Stimulated activated CD8-positive, alpha-beta memory T cell treated with anti-CD3 and anti-CD28 coated beads, Interleukin-4, amount 100 ng/mL, for 4 hours (primary cell): ENCODE measurements around the gene TSPO.
"Not testable (repeated sequence)": the region's sequence is repeated elsewhere in the genome, so short reads cannot be mapped to it uniquely, and the experiment has no call there.

Experiments
- DNase-seq, 2 donors: peaks; one replicate each; pipeline ENCODE4 v3.0.0-alpha.2; 2020; ENCODE audit warnings: low read depth in 2 of 2, low spot score in 1 of 2

TSPO gene

DNA sequence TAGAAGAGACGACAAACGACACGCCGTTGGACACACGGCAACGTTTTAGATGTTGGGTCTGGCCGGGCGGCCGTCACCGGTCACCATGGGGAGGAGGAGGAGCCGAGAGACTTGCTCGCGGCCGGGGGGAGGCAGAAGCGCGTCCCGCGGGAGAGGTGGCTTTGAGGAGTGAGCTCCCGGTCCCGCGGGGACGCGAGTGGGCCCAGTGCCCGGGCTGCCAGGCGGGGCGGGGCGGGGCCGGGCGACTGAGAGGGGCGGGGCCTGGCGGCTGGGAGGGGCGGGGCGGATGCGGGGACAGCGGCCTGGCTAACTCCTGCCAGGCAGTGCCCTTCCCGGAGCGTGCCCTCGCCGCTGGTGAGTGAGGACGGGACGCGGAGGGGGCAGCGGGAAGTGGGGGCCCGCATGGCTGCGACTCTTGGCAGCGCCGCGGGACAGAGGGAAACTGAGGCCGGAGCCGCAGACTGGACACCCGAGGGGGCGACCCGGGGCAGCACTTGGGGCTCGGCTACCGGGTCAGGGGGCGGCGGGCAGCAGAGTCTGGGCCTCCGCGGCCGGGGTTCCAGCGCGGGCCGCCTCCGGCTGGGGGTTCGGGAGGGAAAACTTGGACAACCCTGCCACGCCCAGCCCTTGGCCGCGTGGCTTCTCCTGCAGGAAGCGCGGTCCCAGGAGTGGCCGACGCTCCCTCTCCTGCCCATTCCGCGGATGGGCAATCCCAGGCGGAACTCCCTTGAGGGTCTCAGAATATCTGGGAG, at the start of gene TSPO:
Gene TSPO, plus strand, starts transcription at position 309 of the 752 bp plus-strand sequence. CDS start 7,680 bp downstream, outside the sequence.
- DNase-seq = peak; percentile 22 to 28

DNA sequence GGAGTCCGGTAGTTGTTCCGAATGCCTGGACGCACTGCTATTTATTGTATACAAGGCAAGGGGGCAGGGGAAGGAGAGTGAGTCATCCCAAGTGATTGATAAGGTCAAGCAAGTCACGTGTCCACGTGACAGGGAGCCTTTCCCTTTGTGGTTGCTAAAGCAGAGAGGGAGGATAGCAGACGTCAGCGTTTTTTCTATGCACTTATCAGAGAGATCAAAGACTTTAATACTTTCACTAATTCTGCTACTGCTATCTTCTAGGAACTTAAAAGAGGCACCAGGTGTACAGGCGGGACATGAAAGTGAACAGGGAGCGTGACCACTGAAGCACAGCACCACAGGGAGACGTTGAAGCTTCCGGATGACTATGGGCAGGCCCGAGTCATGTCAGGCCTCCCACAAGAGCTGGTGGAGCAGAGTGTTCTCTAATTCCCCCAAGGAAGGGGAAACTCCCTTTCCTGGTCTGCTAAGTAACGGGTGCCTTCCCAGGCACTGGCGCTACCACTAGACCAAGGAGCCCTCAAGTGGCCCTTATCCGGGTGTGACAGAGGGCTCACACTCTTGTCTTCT, 47.2 kb upstream of the TSPO start:
- DNase-seq = not testable (repeated sequence)

DNA sequence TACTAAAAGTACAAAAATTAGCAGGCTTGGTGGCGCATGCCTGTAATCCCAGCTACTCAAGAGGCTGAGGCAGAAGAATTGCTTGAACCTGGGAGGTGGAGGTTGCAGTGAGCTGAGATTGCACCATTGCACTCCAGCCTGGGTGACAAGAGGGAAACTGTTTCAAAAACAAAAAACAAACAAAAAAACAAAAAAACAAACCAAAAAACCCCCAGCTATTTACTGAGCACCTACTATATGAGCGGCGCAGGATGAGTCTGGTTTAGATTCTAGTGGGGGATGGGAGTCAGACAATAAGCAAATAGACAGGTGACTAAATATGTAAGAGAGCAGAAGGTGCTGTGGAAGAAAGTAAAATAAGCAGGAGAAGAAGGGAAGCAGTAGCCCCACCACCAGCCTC, 46.4 kb upstream of the TSPO start:
- not testable (repeated sequence) for DNase-seq

GRCh38 chr22:43106302-43106701, 45.1 kb upstream of the TSPO start:
- DNase-seq = no peak

- no peak for DNase-seq
Observed at GRCh38 chr22:43109511-43109910, 41.8 kb upstream of the TSPO start.

GRCh38 chr22:43109921-43110443, 41.4 kb upstream of the TSPO start:
- DNase-seq = no peak

DNA sequence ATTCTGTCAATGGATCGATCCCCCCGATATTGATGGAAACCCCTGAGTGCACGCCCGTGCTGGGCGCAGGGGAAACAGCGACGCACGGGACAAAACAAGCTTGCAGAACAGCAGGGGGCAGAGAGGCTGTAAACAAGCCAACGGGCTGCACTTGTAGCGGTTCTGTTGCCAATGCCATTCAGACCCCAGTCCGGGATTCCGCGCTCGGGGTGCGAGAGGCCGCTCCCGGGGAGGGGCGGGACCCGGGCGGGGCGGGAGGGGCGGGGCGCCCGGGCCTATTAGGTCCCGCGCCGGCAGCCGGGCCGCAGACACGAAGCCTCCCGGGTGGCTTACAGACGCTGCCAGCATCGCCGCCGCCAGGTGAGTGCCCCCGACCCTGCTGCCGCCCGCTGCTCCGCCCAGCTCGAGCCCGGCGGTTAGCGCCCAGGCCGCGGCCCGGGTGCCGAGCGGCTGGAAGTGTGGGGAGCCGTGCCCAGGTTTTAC, 40.9 kb upstream of the TSPO start, which contains the start of gene BIK:
Gene BIK, plus strand, starts transcription at position 307 of the 483 bp plus-strand sequence. CDS start 13,273 bp downstream, outside the sequence.
- no peak for DNase-seq

DNA sequence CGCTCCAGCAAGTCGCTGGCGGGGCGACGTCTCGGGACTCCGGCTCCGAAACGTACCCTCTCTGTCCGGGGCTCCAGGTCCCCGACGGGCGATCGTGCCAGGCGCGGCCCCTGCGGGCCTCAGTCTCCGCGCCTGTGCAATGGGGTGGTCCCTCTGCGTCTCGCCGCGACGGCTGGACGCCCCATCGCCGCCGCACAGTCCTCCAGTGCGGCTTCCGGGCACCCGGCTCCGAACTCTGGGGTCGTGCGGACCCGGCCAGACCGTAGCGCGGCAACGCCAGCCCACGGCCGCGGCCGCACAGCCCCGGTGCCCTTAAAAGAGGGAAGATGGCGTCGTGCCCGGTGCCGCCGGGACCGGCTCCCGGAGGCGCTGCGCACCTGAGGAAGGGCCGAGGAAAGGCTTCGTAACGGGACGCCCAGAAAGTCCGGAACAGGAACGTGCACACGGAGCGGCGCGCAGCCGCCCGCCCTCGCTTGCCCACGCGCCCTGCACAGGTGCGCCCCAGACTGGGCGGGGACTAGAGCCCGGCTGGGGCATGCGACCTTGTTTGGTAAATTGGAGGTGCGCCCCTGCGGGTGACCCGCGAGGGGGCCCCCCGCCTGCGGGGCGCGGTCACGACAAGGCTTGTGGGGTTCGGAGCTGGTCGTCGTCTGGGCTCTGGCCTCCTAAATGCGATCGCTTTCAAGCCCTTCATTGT, 40.3 kb upstream of the TSPO start:
- DNase-seq = peak in 1 of 2 donors; percentile 13

DNA sequence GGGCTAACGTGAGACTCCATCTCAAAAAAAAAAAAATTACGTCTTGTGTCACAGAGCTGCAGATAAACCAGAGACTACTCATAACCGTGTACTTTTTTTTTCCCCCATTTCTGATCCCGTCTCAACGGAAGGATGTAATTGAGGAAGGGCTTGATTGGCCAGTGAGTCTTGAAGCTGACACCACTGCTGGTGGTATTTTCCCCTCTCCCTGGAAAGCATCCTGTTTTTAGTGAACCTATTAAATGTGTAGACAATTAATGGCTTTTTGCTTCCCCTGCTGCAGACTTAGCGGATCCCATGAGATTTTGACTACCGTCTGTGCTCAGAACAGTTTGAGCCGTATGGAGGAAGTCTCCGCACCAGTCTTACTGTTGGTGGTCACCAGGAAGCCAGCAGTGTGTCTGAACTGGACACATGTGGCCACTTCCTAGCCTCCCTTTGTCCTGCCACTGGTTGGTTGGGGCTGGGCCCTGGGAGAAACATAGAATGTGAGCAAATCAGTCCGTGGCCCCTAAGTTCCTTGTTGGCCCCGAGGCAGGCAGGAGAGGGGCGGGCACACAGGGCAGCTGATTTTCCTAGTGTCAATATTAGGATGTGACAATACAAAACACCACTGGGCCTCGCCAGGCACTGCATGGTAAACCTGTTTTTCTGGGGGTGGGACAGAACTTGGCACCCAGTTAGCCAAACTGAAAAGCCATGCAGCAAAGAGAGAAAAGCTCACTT, 37.7 kb upstream of the TSPO start:
- DNase-seq = no peak

DNA sequence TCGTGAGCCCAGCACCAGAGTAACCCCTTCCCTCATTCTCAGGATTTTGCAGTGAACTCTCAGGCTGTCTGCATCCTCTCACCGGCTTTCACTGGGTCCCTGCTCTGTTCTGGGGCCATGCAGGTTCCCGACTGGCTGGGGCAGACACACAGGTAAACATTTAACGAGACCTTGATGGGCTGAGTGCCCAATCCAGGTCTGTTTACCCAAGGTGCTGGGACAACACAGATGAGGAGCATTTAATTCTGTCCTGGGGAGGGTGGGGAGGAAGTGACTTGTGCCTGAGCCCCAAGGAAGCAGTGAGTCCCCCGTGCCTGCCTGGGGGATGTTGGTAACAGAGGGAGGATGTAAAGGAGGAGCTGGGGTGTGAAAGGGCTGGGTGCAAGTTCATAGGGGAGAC, 36.4 kb upstream of the TSPO start:
- no peak for DNase-seq

GRCh38 chr22:43116932-43117331, 34.4 kb upstream of the TSPO start:
- DNase-seq = no peak

GRCh38 chr22:43118024-43118849, 33.1 kb upstream of the TSPO start:
- DNase-seq = no peak

- no peak for DNase-seq
Observed at GRCh38 chr22:43118953-43119458, 32.4 kb upstream of the TSPO start.

GRCh38 chr22:43126501-43127165, 24.7 kb upstream of the TSPO start:
- DNase-seq = no peak

GRCh38 chr22:43127166-43127908, 24.0 kb upstream of the TSPO start:
- no peak for DNase-seq

- DNase-seq = no peak
Observed at GRCh38 chr22:43128116-43128515, 23.2 kb upstream of the TSPO start.

DNA sequence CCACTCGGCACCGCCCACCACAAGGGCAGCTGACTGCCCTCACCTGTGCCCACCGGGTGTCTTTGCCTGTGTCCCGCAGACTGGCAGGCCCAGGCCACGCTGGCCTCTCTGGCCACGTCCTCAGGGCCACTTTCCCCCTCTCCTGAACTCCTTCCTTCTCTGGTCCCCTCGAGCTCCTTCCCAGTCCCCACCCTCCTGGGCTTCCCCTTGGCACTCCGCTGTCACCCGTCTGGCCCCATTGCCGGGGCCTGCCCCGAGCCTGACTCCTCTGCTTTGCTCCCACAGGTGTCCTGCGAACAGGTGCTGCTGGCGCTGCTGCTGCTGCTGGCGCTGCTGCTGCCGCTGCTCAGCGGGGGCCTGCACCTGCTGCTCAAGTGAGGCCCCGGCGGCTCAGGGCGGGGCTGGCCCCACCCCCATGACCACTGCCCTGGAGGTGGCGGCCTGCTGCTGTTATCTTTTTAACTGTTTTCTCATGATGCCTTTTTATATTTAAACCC, 22.4 kb upstream of the TSPO start:
- DNase-seq = no peak
